Breast epithelium (tissue), 4 donors: Measurements from ENCODE around the gene ZC3H14. TPM values are rescaled to one million over a fixed set of nuclear protein-coding genes. Genes with fewer than 3 reads are reported as not detected.

Source experiments
- DNase-seq, 2 donors: peaks; one replicate each; pipeline ENCODE4 v3.0.0-alpha.2; 2019; ENCODE audit warnings: low spot score in 2 of 2
- H3K27ac ChIP-seq, 2 donors: fragments of 200-600 bp; sonication (generic) in 1 of 2; one replicate each; pipeline ENCODE4 v1.5.1; 2016 to 2019; ENCODE audit warnings: mild to moderate bottlenecking in 1 of 2
- H3K27me3 ChIP-seq, 2 donors: fragments of 200-600 bp; sonication (generic) in 1 of 2; one replicate each; pipeline versions ENCODE4 v1.5.1 to v1.6.0; 2017 to 2019; ENCODE audit warnings: control low read depth in 1 of 2, mild to moderate bottlenecking in 1 of 2
- H3K36me3 ChIP-seq: fragments of 200-600 bp; one replicate; pipeline ENCODE4 v1.5.1; 2019
- H3K4me1 ChIP-seq, 2 donors: fragments of 200-600 bp; sonication (generic); one replicate each; pipeline ENCODE4 v1.5.1; 2016 to 2019; ENCODE audit warnings: control low read depth in 1 of 2
- H3K4me3 ChIP-seq, 3 donors: fragments of 200-600 bp; sonication (generic); 1 replicate in 2 of 3; 2 replicates in 1 of 3; pipeline ENCODE4 v1.5.1; 2016 to 2019; ENCODE audit warnings: mild to moderate bottlenecking in 3 of 3, moderate library complexity in 2 of 3
- H3K9me3 ChIP-seq, 2 donors: fragments of 200-600 bp; sonication (generic) in 1 of 2; one replicate each; pipeline ENCODE4 v1.5.1; 2016 to 2019; ENCODE audit warnings: control low read depth in 1 of 2
- CTCF ChIP-seq, 3 donors: fragments of 450-650 bp; IDR thresholded peaks; one replicate each; pipeline ENCODE4 v1.5.1; 2016 to 2017; ENCODE audit warnings: antibody characterized with exemption in 3 of 3, mild to moderate bottlenecking in 3 of 3, moderate library complexity in 3 of 3
- POLR2A ChIP-seq: fragments of 450-650 bp; IDR thresholded peaks from one replicate; pipeline ENCODE4 v1.6.1; 2016; ENCODE audit warnings: antibody characterized with exemption, mild to moderate bottlenecking, moderate library complexity
- POLR2AphosphoS5 ChIP-seq, 3 donors: sonication (generic); formaldehyde crosslinking; IDR thresholded peaks; one replicate each; pipeline ENCODE4 v1.6.1; 2017; ENCODE audit warnings: antibody characterized with exemption in 3 of 3
- intact Hi-C: fragments of 100-400 bp; cut with DNase I; formaldehyde crosslinking; loops from one replicate; pipeline ENCODE4 v1.15.1; 2023; ENCODE audit warnings: low total_unique reads
- total RNA-seq, 3 donors: library from RNA; depleted of rRNA; stranded (reverse); fragments of >200 nt; gene quantifications; one replicate each; pipeline ENCODE4 v1.1.0, GENCODE V29; 2016

The ZC3H14 gene
- total RNA-seq, 3 donors from 2014 or later = 75.7 to 102 (median 76.7) TPM

GRCh38 chr14:88639221-88639620 lies 76.4 kb downstream of the ZC3H14 start:
- TF ChIP-seq CTCF (IDR thresholded peaks at IDR 0.05) (no peak), POLR2A (no peak), POLR2AphosphoS5 (IDR thresholded peaks at IDR 0.05) (no peak)
- no peak for DNase-seq
- peaks cover 0 to 13% of the 10 kb centered on the region in 2 donors for H3K9me3 ChIP-seq
- H3K27me3 ChIP-seq = no peaks in the 10 kb centered on the region
- no peaks in the 10 kb centered on the region for H3K36me3 ChIP-seq
- H3K27ac ChIP-seq = no peak overlapping the region
- no peaks in the 10 kb centered on the region for H3K4me1 ChIP-seq
- intact Hi-C loops = no loop called here
- H3K4me3 ChIP-seq = no peak overlapping the region

GRCh38 chr14:88660056-88660455 lies 97.2 kb downstream of the ZC3H14 start:
- DNase-seq = no peak
- Histone ChIP-seq H3K4me1 (no peaks in the 10 kb centered on the region), H3K27ac (no peak overlapping the region), H3K27me3 (no peaks in the 10 kb centered on the region), H3K4me3 (no peak overlapping the region), H3K36me3 (no peaks in the 10 kb centered on the region), H3K9me3 (no peaks in the 10 kb centered on the region)
- TF ChIP-seq POLR2AphosphoS5 (IDR thresholded peaks at IDR 0.05) = no peak
- TF ChIP-seq POLR2A = no peak
- TF ChIP-seq CTCF (IDR thresholded peaks at IDR 0.05) = no peak
- intact Hi-C loops = no loop called here

- Histone ChIP-seq H3K9me3 (no peaks in the 10 kb centered on the region), H3K4me1 (no peaks in the 10 kb centered on the region), H3K27ac (peak overlapping the region in 1 of 2 donors; percentile 19), H3K36me3 (no peaks in the 10 kb centered on the region), H3K27me3 (no peaks in the 10 kb centered on the region), H3K4me3 (no peak overlapping the region)
- peak in 1 of 2 donors; percentile 22 for DNase-seq
- TF ChIP-seq CTCF (IDR thresholded peaks at IDR 0.05) = peak in 2 of 3 donors; percentile 67 to 71
- no peak for TF ChIP-seq POLR2A
- no peak for TF ChIP-seq POLR2AphosphoS5 (IDR thresholded peaks at IDR 0.05)
- intact Hi-C loops = no loop called here
Observed at GRCh38 chr14:88667555-88668273, 104.9 kb downstream of the ZC3H14 start.

- H3K27ac ChIP-seq = no peak overlapping the region
- intact Hi-C loops = no loop called here
- H3K9me3 ChIP-seq = no peaks in the 10 kb centered on the region
- no peaks in the 10 kb centered on the region for H3K36me3 ChIP-seq
- no peak for TF ChIP-seq POLR2A
- TF ChIP-seq POLR2AphosphoS5 (IDR thresholded peaks at IDR 0.05) = no peak
- no peak for TF ChIP-seq CTCF (IDR thresholded peaks at IDR 0.05)
- no peaks in the 10 kb centered on the region for H3K27me3 ChIP-seq
- H3K4me3 ChIP-seq = no peak overlapping the region
- H3K4me1 ChIP-seq = no peaks in the 10 kb centered on the region
- no peak for DNase-seq
Observed at GRCh38 chr14:88668448-88669116, 105.7 kb downstream of the ZC3H14 start.

- H3K27ac ChIP-seq = no peak overlapping the region
- no peak overlapping the region for H3K4me3 ChIP-seq
- DNase-seq = no peak
- TF ChIP-seq CTCF (IDR thresholded peaks at IDR 0.05) (no peak), POLR2A (no peak), POLR2AphosphoS5 (IDR thresholded peaks at IDR 0.05) (no peak)
- H3K9me3 ChIP-seq = no peaks in the 10 kb centered on the region
- no peaks in the 10 kb centered on the region for H3K27me3 ChIP-seq
- no peaks in the 10 kb centered on the region for H3K4me1 ChIP-seq
- intact Hi-C loops = no loop called here
- no peaks in the 10 kb centered on the region for H3K36me3 ChIP-seq
Observed at GRCh38 chr14:88669346-88669745, 106.5 kb downstream of the ZC3H14 start.
